NCI-H2029 treated with DMSO at 0.1 percent for 48 hours (cell line): Measurements from ENCODE around the gene ERO1B.
A peak's percentile ranks its signal among the peaks of the same experiment; 100 is the strongest.

Experiments
- DNase-seq: peaks from one replicate; lab custom pipeline; 2025; lab: John Stamatoyannopoulos, UW

ERO1B gene

GRCh38 chr1:236181059-236181458 is 100.7 kb downstream of the ERO1B start:
- no peak for DNase-seq

DNA sequence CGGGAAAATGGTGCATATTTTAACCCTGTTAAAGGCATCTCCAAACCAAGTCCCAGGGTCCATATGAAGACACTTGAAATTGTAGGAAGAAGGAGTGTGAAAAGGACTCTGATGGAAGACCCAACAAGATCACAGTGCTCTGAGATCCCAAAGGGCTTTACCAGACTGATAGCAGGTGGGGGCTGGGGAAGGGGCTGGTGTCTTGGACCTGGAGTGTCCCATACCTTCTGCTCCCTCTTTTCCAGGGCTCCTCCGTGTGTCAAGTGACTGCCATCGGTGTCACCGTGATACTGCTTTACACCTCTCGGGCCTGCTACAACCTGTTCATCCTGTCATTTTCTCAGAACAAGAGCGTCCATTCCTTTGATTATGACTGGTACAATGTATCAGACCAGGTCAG is 102.1 kb downstream of the ERO1B start:
- DNase-seq: no peak

DNA sequence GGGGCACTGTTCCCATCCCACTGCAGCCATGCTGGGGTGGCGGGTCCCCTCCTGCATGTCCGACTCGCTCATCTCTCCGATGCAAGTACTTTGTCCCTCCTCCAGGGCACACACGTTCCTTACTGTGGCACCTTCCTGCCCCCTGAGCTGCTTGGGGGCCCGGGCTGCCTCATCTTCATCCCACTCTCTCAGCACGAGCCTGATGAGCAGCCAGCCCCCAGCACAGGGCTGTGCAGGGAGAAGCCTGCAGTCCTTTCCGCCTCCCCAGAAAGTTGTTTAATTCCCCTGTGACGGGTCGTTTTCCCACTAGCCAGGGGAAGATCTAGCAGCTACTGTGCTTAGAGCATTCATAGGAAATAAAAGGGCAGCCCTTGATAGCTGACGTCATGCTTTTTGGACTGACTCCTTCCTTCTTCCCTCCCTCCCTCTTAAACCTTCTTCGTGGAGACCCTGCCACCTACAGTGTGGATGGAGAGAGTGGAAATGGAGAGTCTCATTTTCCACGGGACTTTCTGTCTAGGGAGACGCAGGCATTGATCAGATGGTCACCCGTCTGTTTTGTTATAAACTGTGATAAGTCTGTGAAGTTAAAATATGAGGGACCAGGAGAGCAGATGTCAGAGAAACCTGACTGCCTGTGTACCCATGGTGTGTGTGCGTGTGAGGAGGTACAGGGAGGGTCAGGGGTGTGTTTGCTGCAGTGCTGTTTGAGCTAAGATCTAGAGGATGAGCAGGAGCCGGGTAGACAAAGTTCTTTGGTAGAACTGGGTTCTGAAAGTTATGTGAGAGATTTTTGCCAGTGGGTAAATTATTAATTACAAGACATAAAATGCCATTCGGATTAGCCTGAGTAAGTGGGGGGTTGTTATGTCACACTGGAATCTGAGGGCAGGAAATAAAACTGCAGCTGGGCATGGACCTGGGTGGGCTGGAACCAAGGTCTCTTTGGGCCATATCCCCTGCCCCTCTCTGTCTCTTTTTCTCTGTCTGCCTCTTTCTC is 105.1 kb downstream of the ERO1B start:
- DNase-seq: no peak

- DNase-seq: no peak
These were observed 106.0 kb downstream of the ERO1B start for GRCh38 chr1:236175642-236176336.

DNA sequence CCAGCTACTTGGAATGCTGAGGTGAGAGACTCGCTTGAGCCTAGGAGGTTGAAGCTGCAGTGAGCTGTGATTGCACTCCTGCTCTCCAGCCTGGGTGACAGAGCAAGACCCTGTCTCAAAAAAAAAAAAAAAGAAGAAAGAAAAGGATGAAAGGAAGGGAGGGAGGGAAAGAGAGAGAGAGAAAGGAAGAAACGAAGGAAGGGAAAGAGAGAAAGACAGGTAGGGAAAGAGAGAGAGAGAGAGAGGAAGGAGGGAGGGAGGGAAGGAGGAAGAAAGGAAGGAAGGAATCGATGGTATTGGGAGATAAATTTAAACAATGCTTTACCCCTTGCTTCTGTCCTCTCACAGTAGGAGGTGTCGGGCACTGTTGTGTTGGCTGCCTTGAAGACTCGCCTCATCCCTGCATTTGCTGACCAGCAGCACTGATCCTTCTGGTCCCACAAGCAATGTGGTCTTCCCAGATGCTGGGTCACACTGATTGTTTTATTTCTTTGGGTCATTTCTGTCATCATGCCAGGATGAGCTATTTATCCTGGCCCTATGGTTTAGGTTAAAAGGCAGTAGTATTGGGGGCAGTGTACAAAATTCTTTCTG is 108.5 kb downstream of the ERO1B start:
- no peak for DNase-seq

- no peak for DNase-seq
These were observed 109.6 kb downstream of the ERO1B start for GRCh38 chr1:236172041-236172579.

GRCh38 chr1:236168716-236169429 is 112.9 kb downstream of the ERO1B start:
- peak; percentile 50 for DNase-seq

DNA sequence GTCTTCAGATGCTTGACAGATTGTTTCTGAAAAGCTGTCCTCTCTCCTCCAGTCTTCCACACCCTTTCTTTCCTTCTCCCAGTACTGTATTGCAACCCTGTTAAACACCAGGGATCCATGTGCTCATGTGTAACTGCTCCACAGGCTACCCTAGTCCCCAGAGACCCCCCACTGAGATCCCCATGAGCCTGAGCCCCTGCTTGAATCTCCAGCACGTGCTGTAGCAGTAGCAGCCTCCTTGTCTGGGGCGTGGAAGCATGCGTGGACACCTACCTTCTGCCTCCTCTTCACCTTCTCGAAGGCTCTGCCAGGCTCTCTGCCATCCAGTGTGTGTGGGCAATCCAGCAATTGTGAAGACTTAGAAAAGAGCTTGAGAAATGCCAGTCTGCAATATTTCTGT is 114.2 kb downstream of the ERO1B start:
- DNase-seq: no peak

GRCh38 chr1:236167154-236167553 is 114.6 kb downstream of the ERO1B start:
- no peak for DNase-seq

GRCh38 chr1:236166041-236166440 is 115.7 kb downstream of the ERO1B start:
- DNase-seq: no peak
